H1 (cell line): Measurements from ENCODE around the gene GTF2I. TPM values are rescaled to one million over a fixed set of nuclear protein-coding genes. Genes with fewer than 3 reads are reported as not detected.

Source experiments
- CTCF ChIA-PET: fragments of 300-600 bp; sonication (Branson Sonifier 250); formaldehyde crosslinking; loops from one replicate; lab custom pipeline; 2021; ENCODE audit not compliant: partially characterized antibody; lab: Charles Lee
- POLR2A ChIA-PET: fragments of 300-600 bp; sonication (Branson Sonifier 250); formaldehyde crosslinking; loops from one replicate; lab custom pipeline; 2021; ENCODE audit warnings: inconsistent platforms; ENCODE audit not compliant: partially characterized antibody; lab: Charles Lee
- DNase-seq, 2 experiments: peaks; one replicate each; pipeline versions ENCODE4 v3.0.0 to v3.0.0-alpha.2; 2010 to 2022; ENCODE audit warnings: low spot score in 2 of 2, low read depth in 1 of 2, mixed read lengths in 1 of 2
- FAIRE-seq: peaks from 2 replicates; lab custom pipeline; 2011; peaks lifted over from hg19 to GRCh38; lab: Jason Lieb, UNC
- H2AFZ ChIP-seq: 2 replicates; pipeline ENCODE4 v1.8.1; 2012; ENCODE audit warnings: low read length, inconsistent platforms
- H2AK5ac ChIP-seq: 2 replicates; pipeline ENCODE4 v1.6.1; 2013; ENCODE audit warnings: low read depth, low read length
- H2BK120ac ChIP-seq: replicated peaks from 2 replicates; pipeline ENCODE3; 2013; ENCODE audit warnings: low read depth, low read length, inconsistent platforms
- H2BK12ac ChIP-seq: 2 replicates; pipeline ENCODE4 v1.6.1; 2013; ENCODE audit warnings: low read depth, low read length
- H2BK15ac ChIP-seq: 2 replicates; pipeline ENCODE4 v1.6.1; 2013; ENCODE audit warnings: low read length
- H2BK20ac ChIP-seq: 2 replicates; pipeline ENCODE4 v1.6.1; 2013; ENCODE audit warnings: low read length
- H2BK5ac ChIP-seq: 2 replicates; pipeline ENCODE4 v1.6.1; 2013; ENCODE audit warnings: low read depth, low read length
- H3K14ac ChIP-seq: 2 replicates; pipeline ENCODE4 v1.6.1; 2013; ENCODE audit warnings: inconsistent platforms; ENCODE audit not compliant: insufficient read length
- H3K18ac ChIP-seq: 2 replicates; pipeline ENCODE4 v1.6.1; 2013; ENCODE audit warnings: low read length; ENCODE audit errors: extremely low read depth
- H3K23ac ChIP-seq: 2 replicates; pipeline ENCODE4 v1.6.1; 2013; ENCODE audit warnings: inconsistent platforms; ENCODE audit not compliant: insufficient read length
- H3K23me2 ChIP-seq: 2 replicates; pipeline ENCODE4 v1.6.1; 2013; ENCODE audit warnings: low read depth, low read length
- H3K27ac ChIP-seq: 2 replicates; pipeline ENCODE4 v1.6.1; 2011; ENCODE audit warnings: low read depth, low read length, inconsistent platforms
- H3K27me3 ChIP-seq, 4 experiments: replicated peaks in 1 of 4; 1 replicate in 1 of 4; 2 replicates in 3 of 4; pipeline versions ENCODE4 v1.6.1 to v1.8.1; 2011 to 2013; ENCODE audit warnings: low read length in 3 of 4, mild to moderate bottlenecking in 3 of 4, inconsistent platforms in 2 of 4, mixed read lengths in 2 of 4, moderate library complexity in 1 of 4; ENCODE audit not compliant: control insufficient read depth in 3 of 4, insufficient read depth in 3 of 4; ENCODE audit errors: extremely low read depth in 1 of 4
- H3K36me3 ChIP-seq, 4 experiments: 2 replicates each; pipeline versions ENCODE4 v1.6.1 to v1.8.1; 2011 to 2013; ENCODE audit warnings: mild to moderate bottlenecking in 4 of 4, low read length in 3 of 4, moderate library complexity in 2 of 4, control low read depth in 1 of 4, inconsistent platforms in 1 of 4; ENCODE audit not compliant: insufficient read depth in 4 of 4, control insufficient read depth in 2 of 4
- H3K4ac ChIP-seq: replicated peaks from 2 replicates; pipeline ENCODE3; 2013; ENCODE audit warnings: low read length, low read depth, mixed read lengths, inconsistent platforms; ENCODE audit not compliant: insufficient read length
- H3K4me1 ChIP-seq, 4 experiments: replicated peaks in 1 of 4; 1 replicate in 1 of 4; 2 replicates in 3 of 4; pipeline versions ENCODE4 v1.6.1 to v1.8.1; 2011 to 2013; ENCODE audit warnings: low read length in 3 of 4, inconsistent platforms in 2 of 4, mixed read lengths in 1 of 4; ENCODE audit not compliant: insufficient read depth in 4 of 4, control insufficient read depth in 3 of 4
- H3K4me2 ChIP-seq, 2 experiments: 2 replicates each; pipeline versions ENCODE4 v1.6.1 to v1.8.1; 2011 to 2013; ENCODE audit warnings: low read depth in 2 of 2, low read length in 2 of 2, control low read depth in 1 of 2, inconsistent platforms in 1 of 2, mild to moderate bottlenecking in 1 of 2; ENCODE audit not compliant: insufficient read depth in 1 of 2
- H3K4me3 ChIP-seq, 4 experiments: fragments of 200-600, 300-600 bp in 1 of 4; sonication (generic), shearing (Covaris generic), sonication (Bioruptor Twin) in 1 of 4; 2 replicates each; pipeline versions ENCODE4 v1.5.1 to v1.8.1; 2011 to 2016; ENCODE audit warnings: low read length in 4 of 4, low read depth in 3 of 4, control low read depth in 2 of 4, inconsistent platforms in 2 of 4, mild to moderate bottlenecking in 2 of 4, mixed read lengths in 1 of 4, moderate library complexity in 1 of 4; ENCODE audit not compliant: insufficient read depth in 2 of 4; ENCODE audit errors: extremely low read depth in 1 of 4
- H3K56ac ChIP-seq: replicated peaks from 2 replicates; pipeline ENCODE3; 2013; ENCODE audit warnings: low read depth, mild to moderate bottlenecking, mixed read lengths, low read length, inconsistent platforms; ENCODE audit not compliant: insufficient read length
- H3K79me1 ChIP-seq: 2 replicates; pipeline ENCODE4 v1.6.1; 2013; ENCODE audit warnings: low read depth, low read length, control low read depth
- H3K79me2 ChIP-seq, 2 experiments: 2 replicates each; pipeline versions ENCODE4 v1.6.1 to v1.8.1; 2012 to 2013; ENCODE audit warnings: low read length in 2 of 2, mild to moderate bottlenecking in 2 of 2, inconsistent platforms in 1 of 2; ENCODE audit not compliant: insufficient read depth in 2 of 2, control insufficient read depth in 1 of 2
- H3K9ac ChIP-seq, 4 experiments: replicated peaks in 1 of 4; 1 replicate in 1 of 4; 2 replicates in 3 of 4; pipeline versions ENCODE4 v1.6.1 to v1.8.1; 2011 to 2013; ENCODE audit warnings: low read depth in 3 of 4, low read length in 3 of 4, control low read depth in 2 of 4, mild to moderate bottlenecking in 2 of 4, moderate library complexity in 2 of 4, inconsistent platforms in 1 of 4; ENCODE audit errors: extremely low read depth in 1 of 4
- H3K9me3 ChIP-seq, 2 experiments: 2 replicates each; pipeline versions ENCODE4 v1.6.1 to v1.8.1; 2012 to 2013; ENCODE audit warnings: mild to moderate bottlenecking in 2 of 2, moderate library complexity in 2 of 2, control low read depth in 1 of 2, inconsistent platforms in 1 of 2, low read depth in 1 of 2, low read length in 1 of 2, mixed read lengths in 1 of 2; ENCODE audit not compliant: insufficient read depth in 2 of 2
- H4K20me1 ChIP-seq, 2 experiments: replicated peaks in 1 of 2; 2 replicates each; pipeline versions ENCODE3 to v1.8.1; 2011 to 2013; ENCODE audit warnings: inconsistent platforms in 2 of 2, low read length in 2 of 2, mild to moderate bottlenecking in 1 of 2; ENCODE audit not compliant: insufficient read depth in 2 of 2, control insufficient read depth in 1 of 2
- H4K5ac ChIP-seq: 2 replicates; pipeline ENCODE4 v1.6.1; 2013; ENCODE audit warnings: low read length, low read depth, mixed read lengths, inconsistent platforms; ENCODE audit not compliant: insufficient read length
- H4K8ac ChIP-seq: 2 replicates; pipeline ENCODE4 v1.8.0; 2013; ENCODE audit warnings: mild to moderate bottlenecking, moderate library complexity, low read length, inconsistent platforms; ENCODE audit not compliant: insufficient read depth; ENCODE audit errors: extremely low read depth
- H4K91ac ChIP-seq: replicated peaks from 2 replicates; pipeline ENCODE3; 2013; ENCODE audit warnings: low read length, mixed read lengths, inconsistent platforms; ENCODE audit not compliant: insufficient read length
- ATF2 ChIP-seq: IDR thresholded peaks from 2 replicates; pipeline ENCODE4 v1.6.1; 2012; ENCODE audit warnings: low read length, inconsistent platforms
- CHD1 ChIP-seq: IDR thresholded peaks from 2 replicates; pipeline ENCODE4 v1.6.1; 2012; ENCODE audit warnings: low read depth, low read length, improper control_type of control experiment
- EGR1 ChIP-seq: IDR thresholded peaks from 2 replicates; pipeline ENCODE4 v1.6.1; 2011; ENCODE audit warnings: low read depth, low read length, borderline replicate concordance
- EP300 ChIP-seq, 2 experiments: IDR thresholded peaks; 1 replicate in 1 of 2; 2 replicates in 1 of 2; pipeline ENCODE4 v1.6.1; 2011 to 2012; ENCODE audit warnings: low read depth in 2 of 2, low read length in 2 of 2, mild to moderate bottlenecking in 2 of 2, borderline replicate concordance in 1 of 2, inconsistent platforms in 1 of 2, moderate library complexity in 1 of 2
- GABPA ChIP-seq: IDR thresholded peaks from 2 replicates; pipeline ENCODE4 v1.6.1; 2011; ENCODE audit warnings: mild to moderate bottlenecking, low read length, moderate library complexity, borderline replicate concordance; ENCODE audit not compliant: insufficient read depth
- NANOG ChIP-seq: IDR thresholded peaks from 2 replicates; pipeline ENCODE4 v1.6.1; 2011; ENCODE audit warnings: low read length, low read depth, mild to moderate bottlenecking, inconsistent platforms; ENCODE audit not compliant: insufficient read depth, poor library complexity, severe bottlenecking
- RBBP5 ChIP-seq: IDR thresholded peaks from 2 replicates; pipeline ENCODE4 v1.7.1; 2012; ENCODE audit warnings: low read depth, mild to moderate bottlenecking, inconsistent platforms, low read length, moderate library complexity, borderline replicate concordance
- RNF2 ChIP-seq: fragments of 200-900, 300-1000 bp; sonication (generic); IDR thresholded peaks from 2 replicates; pipeline ENCODE4 v1.7.1; 2016; ENCODE audit warnings: borderline replicate concordance, low read depth, mild to moderate bottlenecking, antibody characterized with exemption, low read length; ENCODE audit not compliant: poor library complexity, severe bottlenecking; ENCODE audit errors: missing control alignments
- SP1 ChIP-seq: IDR thresholded peaks from 2 replicates; pipeline ENCODE4 v1.6.1; 2011; ENCODE audit warnings: low read depth, low read length
- TAF7 ChIP-seq: optimal IDR thresholded peaks from 2 replicates; pipeline ENCODE3; 2011; ENCODE audit warnings: low read depth, mild to moderate bottlenecking, inconsistent platforms, low read length, moderate library complexity, borderline replicate concordance
- TEAD4 ChIP-seq: IDR thresholded peaks from 2 replicates; pipeline ENCODE4 v1.6.1; 2012; ENCODE audit warnings: low read depth, low read length, inconsistent platforms, mixed read lengths
- WGBS, 2 experiments: shearing (Covaris generic) in 1 of 2; methylation state at CpG; one replicate each; pipeline versions ENCODE4 v1.1.6 to v1.1.7; 2013 to 2015; ENCODE audit warnings: low lambda C conversion rate in 2 of 2, mixed read lengths in 2 of 2, inconsistent platforms in 1 of 2, low coverage in 1 of 2, missing lambda C conversion rate in 1 of 2; ENCODE audit not compliant: insufficient replicate concordance in 2 of 2, insufficient coverage in 1 of 2, insufficient read length in 1 of 2; ENCODE audit errors: extremely low coverage in 1 of 2, missing lambda C conversion rate in 1 of 2; 5-methylcytosine and 5-hydroxymethylcytosine counted together
- polyA plus RNA-seq, 7 experiments: library from polyadenylated mRNA; depleted of rRNA in 3 of 7; stranded (reverse) in 5 of 7; unstranded in 2 of 7; fragments of >200 nt in 5 of 7; fragments of 200-250 nt in 2 of 7; gene quantifications; 1 replicate in 5 of 7; 2 replicates in 1 of 7; 4 replicates in 1 of 7; pipeline versions ENCODE4 v1.2.1 to v1.2.3, GENCODE V29; 2011 to 2013; ENCODE audit warnings: missing spikeins in 2 of 7, mixed read lengths in 2 of 7
- total RNA-seq: library from RNA; stranded (reverse); fragmentation: NEBNext Ultra II Directional; extraction: Animal tissue kit (Norgen Biotek cat#: 25700); gene quantifications from 2 replicates; pipeline ENCODE4 v1.2.1, GENCODE V29; 2021

The GTF2I gene
- total and polyA plus RNA-seq, 2 of the 8 experiments (the other 6 are each of a cell fraction or from before 2014, with no cell fraction given) = 46.7 to 316 TPM

GRCh38 chr7:74707238-74707637 is 49.7 kb downstream of the GTF2I start:
- Histone ChIP-seq H3K36me3 (peaks cover 26 to 95% (median 69%) of the 10 kb centered on the region in 4 experiments), H2BK120ac (no peak overlapping the region), H3K4me2 (no peak overlapping the region), H3K79me1 (no peaks in the 10 kb centered on the region; the same call in 1 of the 2 replicates), H3K27me3 (no peaks in the 10 kb centered on the region), H4K91ac (no peak overlapping the region), H3K9ac (no peak overlapping the region), H3K4me1 (no peaks in the 10 kb centered on the region), H2BK15ac (no peak overlapping the region), H4K20me1 (peaks cover 0 to 4% of the 10 kb centered on the region in 2 experiments), H2BK20ac (no peak overlapping the region), H2BK5ac (no peak overlapping the region), H2AFZ (no peak overlapping the region), H3K4me3 (no peak overlapping the region), H3K4ac (no peak overlapping the region), H3K9me3 (no peaks in the 10 kb centered on the region), H2BK12ac (no peak overlapping the region), H2AK5ac (no peak overlapping the region), H4K8ac (no peak overlapping the region), H3K56ac (no peak overlapping the region), H3K79me2 (0 out of 4 replicates have a peak, but pooled peaks cover 0 to 4% of the 10 kb centered on the region in 2 experiments), H3K18ac (no peak overlapping the region), H4K5ac (no peak overlapping the region), H3K27ac (no peak overlapping the region), H3K14ac (no peak overlapping the region), H3K23ac (no peak overlapping the region), H3K23me2 (no peaks in the 10 kb centered on the region; the same call in 1 of the 2 replicates)
- FAIRE-seq = no peak
- CTCF ChIA-PET = no interaction called here
- 95% methylated on average over 12 of the region's 12 CpGs; no CpG with 5 or more reads in 1 of the 2 experiments for WGBS, 2 experiments
- POLR2A ChIA-PET = no interaction called here
- no peak for DNase-seq
- TF ChIP-seq TAF7 = no peak
- TF ChIP-seq TEAD4 = no peak
- no peak for TF ChIP-seq RNF2
- no peak for TF ChIP-seq CHD1
- no peak for TF ChIP-seq ATF2
- no peak for TF ChIP-seq NANOG
- TF ChIP-seq SP1 = no peak
- no peak for TF ChIP-seq EP300 (IDR thresholded peaks at IDR 0.05; ENCODE audit: borderline replicate concordance in 1 of 2, low read depth in 2 of 2, low read length in 2 of 2)
- TF ChIP-seq EGR1 = no peak
- no peak for TF ChIP-seq RBBP5
- no peak for TF ChIP-seq GABPA
